GM18502 (cell line): Measurements from ENCODE around the gene KLRC3.
"Not testable (repeated sequence)": the region's sequence is repeated elsewhere in the genome, so short reads cannot be mapped to it uniquely, and the experiment has no call there.

Experiments
- ATAC-seq: cut with Tn5 transposase; IDR thresholded peaks from one replicate; pipeline ENCODE4 v1.9.1; 2021; ENCODE audit warnings: mild to moderate bottlenecking; ENCODE audit not compliant: unreplicated experiment, poor library complexity

Gene KLRC3

DNA sequence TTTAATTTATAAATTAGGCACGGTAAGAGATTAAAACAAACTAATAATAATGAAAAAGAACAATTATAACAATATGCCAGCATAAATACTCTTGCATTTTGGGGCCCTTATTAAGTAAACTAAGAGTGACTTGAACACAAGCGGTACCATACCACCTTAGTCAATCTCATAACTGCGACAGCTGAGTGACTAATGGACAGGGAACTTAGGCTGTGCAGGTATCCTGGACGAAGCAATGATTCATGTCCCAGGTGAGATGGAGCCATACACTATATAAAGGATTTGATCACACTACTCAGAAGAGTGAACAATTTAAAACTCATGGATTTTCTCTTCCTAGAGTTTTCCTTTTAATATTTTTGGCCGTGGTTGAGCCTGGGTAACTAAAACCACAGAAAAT, 15.1 kb downstream of the KLRC3 start:
- no peak for ATAC-seq

GRCh38 chr12:10404798-10405197, 15.6 kb downstream of the KLRC3 start:
- ATAC-seq, result no peak

DNA sequence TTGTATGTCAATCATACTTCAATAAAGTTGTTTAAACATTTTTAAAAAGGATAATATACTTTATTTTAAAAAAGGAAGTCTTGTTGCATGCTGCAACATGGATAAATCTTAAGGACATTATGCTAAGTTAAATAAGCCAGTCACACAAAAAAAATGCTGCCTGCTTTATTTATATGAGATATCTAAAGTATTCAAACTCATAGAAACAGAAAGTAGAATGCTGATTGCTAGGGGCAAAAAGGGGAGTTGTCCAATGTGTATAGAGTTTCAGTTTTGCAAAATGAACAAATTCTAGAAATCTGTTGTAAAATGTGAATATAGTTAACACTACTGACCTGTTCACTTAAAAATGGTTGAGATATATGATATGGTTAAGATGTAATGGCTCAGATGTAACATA, 19.6 kb downstream of the KLRC3 start:
- no peak for ATAC-seq

DNA sequence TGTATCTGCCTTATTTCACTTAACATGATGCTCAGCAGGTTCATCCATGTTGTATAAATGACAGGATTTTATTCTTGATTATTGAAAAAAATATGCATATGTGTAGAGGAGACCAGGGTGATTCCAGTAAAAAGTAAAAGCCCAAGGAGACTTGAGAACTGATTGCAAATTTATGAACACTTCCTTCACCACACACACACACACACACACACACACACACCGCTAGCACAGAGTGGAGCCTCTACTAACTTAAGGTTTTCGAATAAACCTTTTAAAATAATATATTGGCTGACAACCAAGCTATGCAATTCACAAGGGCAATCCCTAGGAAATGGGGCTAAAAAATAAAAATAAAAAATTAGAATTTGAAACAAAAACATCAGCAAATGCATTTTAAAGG, 22.2 kb downstream of the KLRC3 start:
- ATAC-seq, result no peak

DNA sequence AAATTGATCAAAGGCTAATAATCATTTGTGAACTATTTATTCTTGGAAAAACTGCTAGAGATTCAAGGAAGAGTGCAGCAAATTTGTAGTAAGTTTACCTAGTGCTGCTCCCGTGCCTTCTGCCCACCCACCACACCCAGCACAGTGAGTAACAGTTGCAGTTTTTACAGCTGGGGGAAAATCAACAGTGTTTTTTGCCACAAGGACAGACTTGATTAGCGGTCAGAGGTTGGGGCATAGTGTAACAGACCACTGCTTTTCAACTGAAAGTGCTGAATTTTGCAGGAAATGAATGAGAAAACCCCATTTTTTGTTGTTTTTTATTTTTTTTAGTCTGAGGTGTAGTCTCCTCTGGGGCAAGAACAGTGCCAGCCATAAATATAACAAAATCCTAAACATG, 23.1 kb downstream of the KLRC3 start:
- no peak for ATAC-seq

GRCh38 chr12:10396176-10396575, 24.2 kb downstream of the KLRC3 start:
- ATAC-seq, result not testable (repeated sequence)

- ATAC-seq, result peak; percentile 94
Measured at GRCh38 chr12:10395390-10395998, 24.9 kb downstream of the KLRC3 start.

GRCh38 chr12:10394531-10395152, 25.8 kb downstream of the KLRC3 start:
- ATAC-seq, result not testable (repeated sequence)

DNA sequence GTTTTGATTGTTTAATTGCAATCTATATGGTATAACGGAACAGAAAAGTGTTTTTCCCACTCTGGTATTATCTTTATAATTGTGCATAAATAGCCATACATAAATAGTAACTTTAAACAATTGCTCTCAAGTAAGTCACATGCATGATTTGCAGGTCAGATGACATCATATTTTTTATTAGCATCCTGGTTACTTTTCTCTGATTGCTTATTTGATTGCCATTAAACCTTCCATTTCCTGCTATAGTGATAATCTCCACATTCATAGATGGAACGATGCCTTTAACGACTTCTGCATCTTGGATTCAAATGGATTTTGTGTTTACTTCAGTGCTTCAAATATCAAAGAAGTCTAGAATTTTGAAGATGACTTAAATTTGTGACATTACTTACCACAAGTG, 27.1 kb downstream of the KLRC3 start:
- no peak for ATAC-seq

DNA sequence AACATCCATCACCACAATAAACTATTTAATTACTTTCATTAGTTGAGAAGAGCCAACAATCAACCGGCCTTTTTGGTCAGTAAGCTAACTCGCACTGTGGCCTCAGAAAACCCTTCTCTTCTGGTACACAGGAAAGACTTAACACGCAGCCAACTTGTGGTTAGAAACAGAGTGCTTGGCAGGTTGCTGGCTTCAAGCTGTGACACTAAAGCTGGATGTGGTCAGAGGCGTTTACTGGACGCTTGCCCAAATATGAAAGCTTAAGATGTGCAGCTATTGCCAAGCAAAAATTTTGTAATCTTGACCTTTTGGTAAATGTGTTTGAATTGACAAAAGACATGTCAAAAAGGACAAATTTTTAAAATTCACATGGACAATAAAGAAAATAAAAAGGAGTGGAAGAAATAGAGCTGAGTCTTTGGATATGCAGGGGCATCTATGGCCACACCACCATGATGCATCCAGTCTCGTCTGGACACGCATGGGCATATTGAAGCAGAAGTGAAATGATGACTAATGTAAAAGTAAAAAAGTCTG, 27.9 kb downstream of the KLRC3 start:
- peak; percentile 51 for ATAC-seq

- ATAC-seq, result not testable (repeated sequence)
Measured at GRCh38 chr12:10390991-10391390, 29.4 kb downstream of the KLRC3 start.

GRCh38 chr12:10389904-10390303, 30.5 kb downstream of the KLRC3 start, which contains the start of gene KLRK1:
KLRK1 (minus strand) TSS chr12:10390041; CDS start chr12:10388810, 1,231 bp downstream.
- no peak for ATAC-seq

GRCh38 chr12:10388624-10389413, 31.6 kb downstream of the KLRC3 start:
- no peak for ATAC-seq

DNA sequence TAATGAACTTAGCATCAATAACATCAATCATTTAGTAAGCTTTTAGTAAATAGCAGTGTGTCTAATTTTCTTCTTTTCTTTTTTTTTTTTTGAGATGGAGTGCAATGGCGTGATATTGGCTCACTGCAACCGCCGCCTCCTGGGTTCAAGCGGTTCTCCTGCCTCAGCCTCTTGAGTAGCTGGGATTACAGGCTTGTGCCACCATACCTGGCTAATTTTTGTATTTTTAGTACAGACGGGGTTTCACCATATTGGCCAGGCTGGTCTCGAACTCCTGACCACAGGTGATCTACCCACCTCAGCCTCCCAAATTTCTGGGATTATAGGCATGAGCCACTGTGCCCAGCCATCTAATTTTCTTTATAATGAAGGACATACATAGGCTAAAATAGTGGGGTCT, 32.9 kb downstream of the KLRC3 start:
- ATAC-seq, result not testable (repeated sequence)

DNA sequence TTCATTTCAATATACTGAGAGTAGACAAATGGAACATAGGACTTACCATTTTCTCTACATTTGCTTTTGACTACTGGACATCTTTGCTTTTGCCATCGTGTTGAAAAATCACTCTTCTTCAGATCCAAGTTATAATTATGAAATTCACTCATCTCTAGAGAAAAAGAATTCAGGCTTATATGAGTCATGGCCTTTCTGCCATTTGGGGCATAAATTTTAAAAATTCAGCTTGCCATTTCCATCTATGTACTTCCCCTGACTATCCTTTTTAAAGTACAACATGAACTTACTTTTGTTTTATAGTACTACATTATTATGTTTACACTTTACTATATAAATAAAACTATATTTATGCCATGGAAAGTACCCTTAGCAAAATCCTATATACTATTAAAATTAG, 33.5 kb downstream of the KLRC3 start:
- no peak for ATAC-seq

GRCh38 chr12:10385166-10385613, 35.2 kb downstream of the KLRC3 start:
- no peak for ATAC-seq

DNA sequence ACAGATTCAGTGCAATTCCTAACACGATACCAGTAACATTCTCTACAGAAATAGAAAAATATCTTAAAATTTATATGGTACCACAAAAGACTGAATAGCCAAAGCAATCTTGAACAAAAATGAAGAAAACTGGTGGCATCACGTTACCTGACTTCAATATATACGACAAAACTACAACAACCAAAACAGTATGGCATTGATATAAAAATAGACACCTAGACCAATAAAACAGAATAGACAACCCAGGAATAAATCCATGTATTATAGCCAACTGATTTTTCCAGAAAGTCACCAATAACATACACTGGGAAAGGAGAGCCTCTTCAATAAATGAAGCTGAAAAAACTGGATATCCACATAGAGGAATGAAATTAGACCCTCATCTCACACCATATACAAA, 36.2 kb downstream of the KLRC3 start:
- ATAC-seq, result no peak

- no peak for ATAC-seq
Measured at GRCh38 chr12:10381928-10382628, 38.3 kb downstream of the KLRC3 start.

GRCh38 chr12:10378737-10379136, 41.7 kb downstream of the KLRC3 start:
- not testable (repeated sequence) for ATAC-seq

DNA sequence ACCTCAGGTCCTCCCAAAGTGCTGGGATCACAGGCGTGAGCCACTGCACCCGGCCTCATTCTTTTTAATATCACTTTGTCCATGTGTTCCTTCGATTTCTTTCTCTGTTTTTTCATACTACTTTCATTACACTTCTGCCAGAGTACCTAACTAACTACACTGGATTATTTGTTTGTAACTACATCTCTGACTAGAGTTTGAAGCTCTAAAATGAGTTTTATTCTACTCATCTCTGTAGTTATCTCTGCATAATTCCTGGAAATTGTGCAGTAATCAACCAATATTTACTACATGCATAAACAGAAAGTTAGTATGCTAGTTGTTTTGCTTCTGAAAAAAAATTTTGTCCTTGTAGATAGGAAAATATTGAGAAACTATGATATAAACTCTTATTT, 45.8 kb downstream of the KLRC3 start:
- no peak for ATAC-seq
